ENCODE data around the gene KDR. TPM values are rescaled to one million over a fixed set of nuclear protein-coding genes. Genes with fewer than 3 reads are reported as not detected.

KDR gene
- total and polyA plus RNA-seq, 12 donors: 9.3 to 45.7 (median 23.4) TPM

DNA sequence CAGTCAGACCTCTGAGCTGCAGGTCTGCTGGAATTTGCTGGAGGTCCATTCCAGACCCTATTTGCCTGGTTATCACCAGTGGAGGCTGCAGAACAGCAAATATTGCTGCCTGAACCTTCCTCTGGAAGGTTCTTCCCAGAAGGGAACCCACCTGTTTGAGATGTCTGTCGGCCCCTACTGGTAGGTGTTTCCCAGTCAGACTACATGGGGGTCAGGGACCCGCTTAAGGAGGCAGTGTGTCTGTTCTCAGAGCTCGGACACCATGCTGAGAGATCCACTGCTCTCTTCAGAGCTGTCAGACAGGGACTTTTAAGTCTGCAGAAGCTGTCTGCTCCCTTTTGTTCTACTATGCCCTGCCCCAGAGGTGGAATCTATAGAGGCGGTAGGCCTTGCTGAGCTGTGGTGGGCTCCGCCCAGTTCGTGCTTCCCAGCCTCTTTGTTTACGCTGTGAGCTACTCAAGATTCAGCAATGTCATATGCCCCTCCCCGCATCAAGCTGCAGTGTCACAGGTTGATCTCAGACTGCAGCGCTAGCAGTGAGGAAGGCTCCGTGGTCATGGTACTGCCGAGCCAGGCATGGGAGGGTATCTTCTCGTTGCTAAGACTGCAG is 44.1 kb upstream of the KDR start:
- ATAC-seq (peak in 2 of 8 donors; percentile 35 to 47), DNase-seq (peak in 1 of 2 donors; percentile 25)
- H3K27me3 ChIP-seq: no peaks in the 10 kb centered on the region
- H3K4me1 ChIP-seq: peaks cover 0 to 21% (median 9%) of the 10 kb centered on the region in 9 donors
- no peaks in the 10 kb centered on the region for H3K36me3 ChIP-seq
- TF ChIP-seq, protein P1, sequence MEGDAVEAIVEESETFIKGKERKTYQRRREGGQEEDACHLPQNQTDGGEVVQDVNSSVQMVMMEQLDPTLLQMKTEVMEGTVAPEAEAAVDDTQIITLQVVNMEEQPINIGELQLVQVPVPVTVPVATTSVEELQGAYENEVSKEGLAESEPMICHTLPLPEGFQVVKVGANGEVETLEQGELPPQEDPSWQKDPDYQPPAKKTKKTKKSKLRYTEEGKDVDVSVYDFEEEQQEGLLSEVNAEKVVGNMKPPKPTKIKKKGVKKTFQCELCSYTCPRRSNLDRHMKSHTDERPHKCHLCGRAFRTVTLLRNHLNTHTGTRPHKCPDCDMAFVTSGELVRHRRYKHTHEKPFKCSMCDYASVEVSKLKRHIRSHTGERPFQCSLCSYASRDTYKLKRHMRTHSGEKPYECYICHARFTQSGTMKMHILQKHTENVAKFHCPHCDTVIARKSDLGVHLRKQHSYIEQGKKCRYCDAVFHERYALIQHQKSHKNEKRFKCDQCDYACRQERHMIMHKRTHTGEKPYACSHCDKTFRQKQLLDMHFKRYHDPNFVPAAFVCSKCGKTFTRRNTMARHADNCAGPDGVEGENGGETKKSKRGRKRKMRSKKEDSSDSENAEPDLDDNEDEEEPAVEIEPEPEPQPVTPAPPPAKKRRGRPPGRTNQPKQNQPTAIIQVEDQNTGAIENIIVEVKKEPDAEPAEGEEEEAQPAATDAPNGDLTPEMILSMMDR (IDR thresholded peaks at IDR 0.05): no peak
- peaks cover 0 to 7% (median 0%) of the 10 kb centered on the region in 11 donors for H3K9me3 ChIP-seq
- WGBS, 2 donors: 37 to 42% methylated on average over 12 of the region's 12 CpGs
- H3K27ac ChIP-seq: no peak overlapping the region
- no peak overlapping the region for H3K4me3 ChIP-seq
- intact Hi-C loops (cut with DNase I): no loop called here

DNA sequence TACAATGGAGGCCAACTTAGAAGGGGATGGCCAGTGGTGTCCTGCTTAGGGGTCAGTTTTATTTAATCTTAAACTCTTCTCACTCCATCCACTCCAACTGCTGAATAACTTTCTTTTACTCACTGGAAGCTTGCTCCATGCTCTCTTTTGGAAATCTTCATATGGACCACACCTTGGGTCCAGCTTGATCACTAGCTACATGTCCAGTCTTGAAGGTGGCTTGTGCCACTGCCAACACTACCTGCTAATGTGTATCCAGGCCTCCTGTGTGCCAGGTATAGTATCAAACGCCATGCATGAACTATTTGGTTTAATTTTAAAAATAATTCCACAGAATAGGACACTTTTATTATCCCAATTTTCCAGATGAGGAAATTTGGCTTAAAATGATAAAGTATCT is 37.0 kb upstream of the KDR start:
- WGBS, 2 donors: 89 to 95% methylated on average over 1 of the region's 1 CpG

DNA sequence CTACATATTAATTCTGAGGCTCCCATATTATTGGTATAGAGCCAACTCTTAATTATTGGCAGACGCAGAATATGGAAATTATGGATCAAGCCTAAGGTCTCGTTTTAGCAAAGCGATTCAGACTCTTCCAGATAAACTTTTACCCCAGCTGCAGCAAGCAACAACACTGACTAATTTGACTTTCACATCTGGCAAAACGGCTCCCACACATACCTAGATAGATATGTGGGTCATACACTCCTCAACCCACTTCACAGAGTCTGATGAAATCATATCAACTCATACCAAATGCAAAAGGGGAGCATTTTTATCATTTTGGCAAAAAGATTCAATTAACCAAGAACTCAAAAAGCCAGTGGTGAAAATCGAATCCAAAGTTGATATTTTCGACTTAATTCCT is 36.3 kb upstream of the KDR start:
- TF ChIP-seq, protein P1 (IDR thresholded peaks at IDR 0.05): no peak
- Histone ChIP-seq H3K27ac (no peak overlapping the region), H3K4me3 (no peak overlapping the region), H3K27me3 (peaks cover 0 to 24% (median 15%) of the 10 kb centered on the region in 7 donors), H3K4me1 (peaks cover 0 to 10% (median 5%) of the 10 kb centered on the region in 9 donors), H3K9me3 (peaks cover 0 to 7% (median 0%) of the 10 kb centered on the region in 11 donors), H3K36me3 (no peaks in the 10 kb centered on the region)
- 75 to 78% methylated on average over 6 of the region's 6 CpGs for WGBS, 2 donors
- no peak for ATAC-seq
- no peak for DNase-seq
- intact Hi-C loops (cut with DNase I): no loop called here

More for the DNA sequence above, 37.0 kb upstream of the KDR start:
- Histone ChIP-seq H3K9me3 (peaks cover 0 to 7% (median 0%) of the 10 kb centered on the region in 11 donors), H3K27ac (no peak overlapping the region), H3K36me3 (no peaks in the 10 kb centered on the region), H3K4me3 (no peak overlapping the region), H3K27me3 (peaks cover 0 to 18% (median 9%) of the 10 kb centered on the region in 7 donors), H3K4me1 (peaks cover 0 to 9% (median 4%) of the 10 kb centered on the region in 9 donors)
- ATAC-seq: no peak
- intact Hi-C loops (cut with DNase I): no loop called here
- TF ChIP-seq, protein P1 (IDR thresholded peaks at IDR 0.05): no peak
- DNase-seq: no peak

DNA sequence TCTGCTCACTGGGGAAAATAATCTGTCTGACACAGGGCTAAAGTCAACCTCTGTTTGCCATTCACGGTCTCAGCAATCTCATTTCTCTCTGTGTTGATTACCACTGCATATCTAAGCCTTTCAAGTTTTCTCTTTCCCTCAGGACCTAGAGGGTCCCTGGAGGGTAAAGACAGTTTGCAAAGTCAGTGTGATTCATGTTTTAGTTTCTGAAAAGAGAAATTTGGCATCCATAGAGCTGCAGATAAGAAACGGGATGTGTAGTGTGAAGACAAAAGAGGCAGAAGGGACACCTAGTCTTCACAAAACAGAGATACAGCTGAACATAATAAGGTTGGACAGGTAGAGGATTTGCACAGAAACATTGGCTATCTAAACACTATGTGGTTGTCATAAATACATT is 34.5 kb upstream of the KDR start:
- Histone ChIP-seq H3K4me3 (no peak overlapping the region), H3K27me3 (peaks cover 0 to 39% (median 15%) of the 10 kb centered on the region in 7 donors), H3K27ac (no peak overlapping the region), H3K9me3 (no peaks in the 10 kb centered on the region), H3K36me3 (no peaks in the 10 kb centered on the region), H3K4me1 (peaks cover 0 to 10% (median 5%) of the 10 kb centered on the region in 9 donors)
- intact Hi-C loops (cut with DNase I): no loop called here
- no peak for ATAC-seq
- DNase-seq: no peak
- WGBS, 2 donors: 30 to 36% methylated on average over 2 of the region's 2 CpGs
- TF ChIP-seq, protein P1 (IDR thresholded peaks at IDR 0.05): no peak

Measured in heart right ventricle (tissue), 16 donors.